ENCODE data around the gene GPR37L1.

The GPR37L1 gene

DNA sequence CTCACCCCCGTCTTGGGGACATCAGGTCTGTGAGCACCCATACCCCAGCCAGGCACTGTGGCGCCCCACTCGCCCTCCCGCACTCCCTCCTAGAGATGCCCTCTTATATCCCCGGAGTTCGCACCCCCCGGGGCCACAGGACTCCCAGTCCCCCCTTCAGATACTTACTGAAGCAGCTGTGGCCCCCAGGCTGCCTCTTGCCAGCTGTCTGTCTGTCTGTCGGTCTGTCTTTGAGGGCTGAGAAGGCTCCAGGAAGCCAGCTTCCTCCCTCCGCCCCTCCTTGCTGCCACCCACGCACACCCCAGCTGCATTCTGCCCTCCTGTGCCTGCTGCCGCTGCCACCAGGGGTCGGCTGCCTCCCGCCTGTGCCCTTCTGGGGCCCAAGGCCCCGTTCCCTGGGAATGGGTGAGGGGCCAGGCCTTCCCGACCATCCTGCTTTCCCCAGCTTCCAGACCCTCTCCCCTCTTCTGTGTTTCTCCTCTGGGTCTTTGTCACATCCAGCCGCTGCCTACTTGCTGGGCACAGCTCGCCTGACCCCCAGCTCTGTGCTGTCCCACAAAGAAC lies 37.7 kb downstream of the GPR37L1 start, which contains the start of gene PTPN7:
PTPN7 (minus strand) TSS at position 226 of the 564 bp plus-strand sequence. CDS start 1,200 bp downstream, outside the sequence.
- peak within 1 kb of the TSS; percentile 60 to 83 (median 76) for H3K4me3 ChIP-seq
- H3K4me2 ChIP-seq, result peak within 1 kb of the TSS; percentile 91 to 100 (median 96)
- peaks cover 0 to 8% (median 0%) of the 10 kb centered on the region in 11 experiments; a peak in 4 of 22 replicates for H3K27me3 ChIP-seq
- TF ChIP-seq Cebpa-rat (IDR thresholded peaks at IDR 0.05), result no peak
- H3K9ac ChIP-seq, result peak within 1 kb of the TSS; percentile 84 to 95 (median 89)
- no peaks in the 10 kb centered on the region for H3K9me3 ChIP-seq (replicated peaks in 1 of 11)
- peaks cover 14 to 47% (median 37%) of the 10 kb centered on the region in 11 experiments; a peak in 20 of 22 replicates for H4K20me1 ChIP-seq
- peak within 1 kb of the TSS; percentile 86 to 98 (median 94) for H3K27ac ChIP-seq
- H3K4me1 ChIP-seq, result peaks cover 90 to 99% (median 94%) of the 10 kb centered on the region in 10 experiments
- peaks cover 26 to 39% (median 31%) of the 10 kb centered on the region in 11 experiments for H3K36me3 ChIP-seq

DNA sequence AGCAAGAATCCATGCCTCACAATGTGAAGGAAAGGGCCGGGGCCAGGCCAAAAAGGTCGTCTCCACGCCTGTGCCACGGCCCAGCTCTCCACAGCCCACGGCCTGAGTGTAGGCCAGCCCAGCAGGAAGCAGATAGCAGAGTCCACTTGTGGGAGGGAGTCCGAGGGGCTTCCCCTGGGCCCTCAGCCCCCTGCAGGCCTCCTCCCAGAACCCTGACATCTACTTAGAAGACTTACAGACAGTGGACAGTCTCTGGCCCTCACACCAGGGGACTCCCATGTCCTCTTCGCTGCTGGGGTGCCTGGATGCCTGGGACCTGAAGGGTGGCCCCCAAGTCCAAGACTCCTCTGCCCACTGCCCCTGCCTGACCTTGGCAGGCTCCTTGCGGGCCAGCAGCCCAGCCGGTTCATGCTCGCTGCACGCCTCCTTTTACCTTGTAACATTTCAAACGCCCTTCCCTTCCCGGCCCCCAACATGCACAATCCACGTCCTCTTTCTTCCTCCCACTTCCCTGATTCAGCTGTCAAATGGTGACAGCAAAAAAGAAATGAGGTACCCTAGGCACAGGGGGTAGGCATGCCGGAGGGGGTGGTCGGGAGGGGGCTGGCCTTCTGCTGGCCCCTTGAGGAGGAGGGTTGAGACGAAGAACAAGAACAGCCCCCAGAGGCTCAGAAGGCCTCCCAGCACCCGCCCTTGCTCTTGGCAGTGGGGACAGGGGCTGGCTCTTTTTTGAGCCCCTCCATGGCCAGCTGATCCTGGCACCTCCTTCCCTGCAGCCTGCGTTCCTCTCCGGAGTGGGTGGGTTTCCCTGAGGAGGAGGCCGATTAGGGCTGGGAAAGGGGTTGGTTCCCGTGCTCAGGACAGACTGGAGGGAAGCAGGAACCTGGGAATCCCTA lies 38.7 kb downstream of the GPR37L1 start:
- peaks cover 7 to 42% (median 28%) of the 10 kb centered on the region in 11 experiments; a peak in 20 of 22 replicates for H4K20me1 ChIP-seq
- peaks cover 0 to 8% (median 0%) of the 10 kb centered on the region in 11 experiments; a peak in 4 of 22 replicates for H3K27me3 ChIP-seq
- peak overlapping the region; percentile 86 to 98 (median 94) for H3K27ac ChIP-seq
- H3K4me3 ChIP-seq, result peak overlapping the region; percentile 60 to 83 (median 76)
- TF ChIP-seq Cebpa-rat (IDR thresholded peaks at IDR 0.05), result no peak
- H3K9ac ChIP-seq, result peak overlapping the region; percentile 84 to 95 (median 89)
- peak overlapping the region; percentile 91 to 100 (median 96) for H3K4me2 ChIP-seq
- no peaks in the 10 kb centered on the region for H3K9me3 ChIP-seq (replicated peaks in 1 of 11)
- peaks cover 17 to 29% (median 22%) of the 10 kb centered on the region in 11 experiments for H3K36me3 ChIP-seq
- peaks cover 84 to 100% (median 96%) of the 10 kb centered on the region in 10 experiments for H3K4me1 ChIP-seq

- H3K36me3 ChIP-seq, result peaks cover 10 to 23% (median 15%) of the 10 kb centered on the region in 11 experiments; a peak in 20 of 22 replicates
- H3K27me3 ChIP-seq, result peaks cover 0 to 8% (median 0%) of the 10 kb centered on the region in 11 experiments; a peak in 4 of 22 replicates
- peaks cover 78 to 98% (median 91%) of the 10 kb centered on the region in 10 experiments for H3K4me1 ChIP-seq
- peak overlapping the region; percentile 84 to 95 (median 89); a peak in 20 of 22 replicates for H3K9ac ChIP-seq
- TF ChIP-seq Cebpa-rat (IDR thresholded peaks at IDR 0.05), result no peak
- H3K9me3 ChIP-seq (replicated peaks in 1 of 11), result no peaks in the 10 kb centered on the region
- peak overlapping the region; percentile 86 to 98 (median 94); a peak in 21 of 22 replicates for H3K27ac ChIP-seq
- peaks cover under 1 to 36% (median 21%) of the 10 kb centered on the region in 11 experiments; a peak in 18 of 22 replicates for H4K20me1 ChIP-seq
- peak overlapping the region; percentile 91 to 100 (median 96) for H3K4me2 ChIP-seq
- peak overlapping the region in 9 of 10 experiments; percentile 6 to 83 (median 76); a peak in 15 of 20 replicates for H3K4me3 ChIP-seq
Observed at GRCh38 chr1:202162047-202162417, 39.3 kb downstream of the GPR37L1 start.

GRCh38 chr1:202162418-202163280 lies 39.9 kb downstream of the GPR37L1 start:
- no peak for TF ChIP-seq Cebpa-rat (IDR thresholded peaks at IDR 0.05)
- Histone ChIP-seq H3K4me1 (peaks cover 72 to 92% (median 85%) of the 10 kb centered on the region in 10 experiments), H3K27ac (peak overlapping the region; percentile 86 to 98 (median 94); a peak in 20 of 22 replicates), H3K4me3 (peak overlapping the region in 6 of 10 experiments; percentile 72 to 83 (median 78); a peak in 9 of 20 replicates), H4K20me1 (peaks cover 0 to 31% (median 16%) of the 10 kb centered on the region in 11 experiments; a peak in 17 of 22 replicates), H3K27me3 (peaks cover 0 to 8% (median 0%) of the 10 kb centered on the region in 11 experiments; a peak in 4 of 22 replicates), H3K36me3 (peaks cover 5 to 17% (median 9%) of the 10 kb centered on the region in 11 experiments; a peak in 17 of 22 replicates), H3K9ac (peak overlapping the region; percentile 84 to 95 (median 89); a peak in 18 of 22 replicates), H3K4me2 (peak overlapping the region; percentile 91 to 100 (median 96)), H3K9me3 (replicated peaks in 1 of 11) (no peaks in the 10 kb centered on the region)

GRCh38 chr1:202163281-202164270 lies 40.9 kb downstream of the GPR37L1 start:
- Histone ChIP-seq H3K27ac (peak overlapping the region in 10 of 11 experiments; percentile 89 to 98 (median 94); a peak in 18 of 22 replicates), H3K4me3 (peak overlapping the region in 3 of 10 experiments; percentile 11 to 80 (median 78); a peak in 4 of 20 replicates), H4K20me1 (peaks cover 0 to 23% (median 7%) of the 10 kb centered on the region in 11 experiments; a peak in 11 of 22 replicates), H3K4me2 (peak overlapping the region; percentile 91 to 100 (median 96)), H3K9me3 (replicated peaks in 1 of 11) (no peaks in the 10 kb centered on the region), H3K9ac (peak overlapping the region in 10 of 11 experiments; percentile 4 to 95 (median 90); a peak in 18 of 22 replicates), H3K4me1 (peaks cover 63 to 82% (median 76%) of the 10 kb centered on the region in 10 experiments), H3K36me3 (peaks cover 0 to 8% (median 0%) of the 10 kb centered on the region in 11 experiments; a peak in 8 of 22 replicates), H3K27me3 (peaks cover 0 to 8% (median 0%) of the 10 kb centered on the region in 11 experiments; a peak in 4 of 22 replicates)
- no peak for TF ChIP-seq Cebpa-rat (IDR thresholded peaks at IDR 0.05)

- Histone ChIP-seq H3K9ac (peak overlapping the region; percentile 4 to 92 (median 62); a peak in 19 of 22 replicates), H3K9me3 (replicated peaks in 1 of 11) (no peaks in the 10 kb centered on the region), H3K27me3 (peaks cover 0 to 8% (median 0%) of the 10 kb centered on the region in 11 experiments; a peak in 4 of 22 replicates), H3K4me1 (peaks cover 54 to 74% (median 67%) of the 10 kb centered on the region in 10 experiments), H3K27ac (peak overlapping the region in 9 of 11 experiments; percentile 30 to 95 (median 47); a peak in 17 of 22 replicates), H3K4me2 (peak overlapping the region; percentile 91 to 100 (median 96)), H3K36me3 (no peaks in the 10 kb centered on the region), H3K4me3 (peak overlapping the region in 7 of 10 experiments; percentile 1 to 39 (median 22); a peak in 7 of 20 replicates), H4K20me1 (peaks cover 0 to 23% (median 0%) of the 10 kb centered on the region in 11 experiments; a peak in 7 of 22 replicates)
- TF ChIP-seq Cebpa-rat (IDR thresholded peaks at IDR 0.05), result no peak
Observed at GRCh38 chr1:202164271-202165037, 41.7 kb downstream of the GPR37L1 start.

All from BLaER1 treated with 17β-estradiol and CSF1 and Interleukin-3, amounts not matched to agents 10 nM and 100 nM (cell line).